ENCODE data around the gene SMARCD3.
A peak's percentile ranks its signal among the peaks of the same experiment; 100 is the strongest.

Gene SMARCD3

DNA sequence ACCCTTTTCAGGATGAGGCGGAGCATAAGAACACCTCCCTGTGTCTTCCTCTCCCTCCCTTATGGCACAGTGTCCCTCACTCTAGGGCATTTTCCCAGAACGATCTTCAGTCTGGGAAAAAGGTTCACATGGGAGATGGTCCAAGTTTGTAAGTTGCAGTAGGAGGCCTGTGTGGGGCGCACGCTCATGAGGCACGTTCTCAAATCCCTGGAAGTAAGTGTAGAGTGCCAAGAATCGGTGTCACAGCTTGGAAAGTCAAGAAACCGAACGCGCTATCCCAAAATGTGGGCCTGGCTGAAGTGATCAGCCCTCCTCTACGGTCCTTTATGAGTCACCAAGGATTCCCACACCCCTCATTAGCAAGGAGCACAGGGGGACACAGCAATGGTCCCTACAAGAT, 23.9 kb upstream of the SMARCD3 start:
- no peak for DNase-seq (ENCODE audit: low spot score)

DNA sequence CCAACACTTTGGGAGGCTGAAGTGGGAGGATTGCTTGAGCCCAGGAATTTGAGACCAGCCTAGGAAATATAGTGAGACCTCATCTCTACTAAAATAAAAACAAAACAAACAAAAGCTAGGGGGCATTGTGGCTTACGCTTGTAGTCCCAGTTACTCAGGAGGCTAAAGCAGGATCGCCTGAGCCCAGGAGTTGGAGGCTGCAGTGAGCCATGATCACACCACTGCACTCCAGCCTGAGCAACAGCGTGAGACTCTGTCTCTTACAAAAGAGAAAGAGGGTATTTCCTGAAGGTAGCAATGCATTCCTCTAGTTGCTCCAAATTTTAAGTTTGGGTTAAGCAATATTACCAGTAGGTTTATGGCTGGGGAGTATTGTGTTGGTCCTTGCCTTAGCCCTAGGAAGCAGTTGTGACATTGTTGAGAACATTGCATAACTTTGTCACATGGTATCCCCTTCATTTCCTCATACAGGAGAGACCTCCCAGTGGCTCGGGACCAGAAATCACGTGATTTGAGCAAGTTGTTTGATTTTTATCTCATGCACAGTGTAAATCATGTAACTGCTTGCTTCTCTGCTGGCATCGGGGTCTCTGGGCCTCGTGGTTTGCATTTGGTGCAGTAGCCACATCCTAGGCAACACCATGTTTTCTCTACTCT, 23.3 kb upstream of the SMARCD3 start:
- no peak for DNase-seq (ENCODE audit: low spot score)

DNA sequence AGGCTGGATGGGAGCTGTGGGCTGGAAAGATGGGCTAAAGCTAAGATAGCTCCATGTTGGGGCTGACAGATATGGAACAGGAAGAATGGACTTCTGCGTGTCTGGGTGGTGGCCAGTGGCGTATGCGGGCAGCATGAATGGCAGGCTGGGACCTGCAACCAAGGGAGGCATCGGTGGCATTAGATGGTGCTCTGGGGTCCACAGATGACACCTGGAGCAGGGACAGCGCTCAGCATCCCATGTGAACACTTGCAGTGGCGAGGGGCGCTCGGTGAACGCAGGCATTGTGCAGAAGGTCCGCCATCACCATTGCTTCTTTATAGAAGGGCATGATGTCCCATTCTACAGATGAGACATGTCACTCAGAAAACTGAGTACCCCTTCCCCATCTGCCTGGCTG, 21.0 kb upstream of the SMARCD3 start:
- no peak for DNase-seq (ENCODE audit: low spot score)

DNA sequence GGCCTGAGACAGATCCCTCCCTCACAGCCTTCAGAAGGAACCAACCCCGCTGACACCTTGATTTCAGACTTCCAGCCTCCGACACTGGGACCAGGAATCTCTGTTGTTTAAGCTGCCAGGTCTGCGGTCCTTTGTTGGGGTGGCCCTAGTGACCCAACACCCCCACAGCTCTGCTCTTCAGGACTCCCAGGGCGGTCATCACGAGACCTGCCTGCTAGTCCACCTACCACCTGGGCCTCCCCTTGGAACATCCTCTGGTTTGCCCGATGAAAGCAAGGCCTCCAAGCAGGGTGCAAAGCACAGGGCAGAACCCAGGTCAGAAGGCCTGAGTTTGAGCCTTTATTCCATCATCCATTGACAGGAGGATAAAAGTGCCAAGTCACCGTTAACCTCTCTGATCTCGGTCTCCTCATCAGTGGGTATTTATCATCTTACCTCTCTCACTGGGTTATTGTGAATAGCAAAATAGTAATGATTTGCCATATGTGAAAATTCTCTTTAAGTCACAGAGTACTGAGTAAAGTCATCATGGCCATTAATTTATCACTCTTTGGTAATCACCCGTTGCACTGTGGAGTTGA, 16.9 kb upstream of the SMARCD3 start:
- no peak for DNase-seq (ENCODE audit: low spot score)

DNA sequence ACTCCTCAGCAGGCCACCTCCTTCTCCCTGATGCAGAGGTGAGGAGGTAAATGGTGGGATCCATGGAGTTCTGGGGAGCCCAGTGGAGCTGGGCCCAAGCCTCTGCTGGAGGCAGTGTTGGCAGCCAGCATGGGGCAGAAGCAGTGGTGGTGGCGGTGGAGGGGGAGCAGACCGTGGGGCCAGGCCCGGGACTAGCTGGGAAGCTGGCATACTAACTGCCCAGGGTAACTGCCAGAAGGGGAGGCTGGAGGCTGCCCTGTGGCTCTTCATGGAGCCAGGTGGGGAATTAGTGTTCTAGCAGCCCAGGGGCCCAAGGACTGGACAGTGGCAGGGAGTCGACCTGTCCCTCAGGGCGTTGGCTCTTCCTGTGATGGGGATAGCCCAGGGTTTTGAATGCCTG, 16.1 kb upstream of the SMARCD3 start:
- DNase-seq (ENCODE audit: low spot score): no peak

DNA sequence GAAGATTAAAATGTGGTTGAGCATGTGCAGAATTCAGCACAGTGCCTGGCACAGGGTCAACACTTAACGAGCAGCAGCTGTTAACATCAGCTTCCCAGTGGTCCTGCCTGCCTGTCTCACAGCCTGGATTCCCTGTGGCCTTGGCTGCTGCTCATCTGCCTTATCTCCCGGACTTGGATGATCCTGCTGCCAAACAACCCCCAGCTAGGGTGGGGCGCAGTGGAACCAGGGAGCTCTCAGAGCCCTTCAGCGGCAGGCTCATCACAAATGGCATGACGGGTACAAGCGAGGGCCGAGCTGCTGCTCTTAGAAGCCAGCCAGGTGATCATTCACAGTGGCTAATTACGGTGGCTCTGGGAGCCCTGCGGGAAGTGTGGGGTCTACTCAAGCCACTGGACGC, 13.0 kb upstream of the SMARCD3 start:
- DNase-seq (ENCODE audit: low spot score): no peak

DNA sequence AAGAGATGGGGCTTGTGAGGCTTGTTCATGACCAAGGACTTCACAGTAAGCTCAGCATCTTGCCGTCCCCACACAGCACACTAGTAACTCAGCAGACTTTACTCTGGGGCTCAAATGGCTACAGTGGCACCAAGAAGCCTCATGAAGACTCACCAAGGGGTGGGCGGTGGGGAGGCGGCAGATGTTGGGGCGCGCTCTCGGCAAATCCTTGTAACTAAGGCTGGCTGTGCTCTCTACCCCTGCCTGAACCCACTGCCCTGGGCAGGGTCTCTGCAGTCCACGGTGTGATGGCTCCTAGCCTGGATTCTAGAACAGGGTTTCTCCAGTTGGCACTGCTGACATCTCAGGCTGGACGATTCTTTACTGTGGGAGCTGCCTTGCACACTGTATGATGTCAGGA, 12.4 kb upstream of the SMARCD3 start:
- DNase-seq (ENCODE audit: low spot score): no peak

DNA sequence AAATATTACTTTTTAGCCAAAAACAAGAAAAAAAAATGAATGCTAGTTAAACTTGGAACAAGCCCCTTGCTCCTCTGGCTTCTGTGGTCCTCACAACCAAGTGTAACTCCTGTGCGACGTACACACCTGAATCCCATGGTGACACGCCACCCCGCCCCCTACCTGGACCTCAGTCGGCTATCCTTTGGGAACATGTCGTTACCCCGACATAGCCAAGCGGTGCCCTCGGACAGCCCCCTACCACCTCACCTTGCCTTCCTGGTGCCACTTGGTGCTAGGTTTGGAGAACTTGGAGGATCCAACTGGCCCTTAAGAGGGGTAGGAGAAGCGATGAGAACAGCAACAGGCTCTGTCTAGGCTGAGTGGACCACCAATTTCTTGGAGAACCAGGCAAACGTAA, 12.0 kb upstream of the SMARCD3 start:
- DNase-seq (ENCODE audit: low spot score): no peak

DNA sequence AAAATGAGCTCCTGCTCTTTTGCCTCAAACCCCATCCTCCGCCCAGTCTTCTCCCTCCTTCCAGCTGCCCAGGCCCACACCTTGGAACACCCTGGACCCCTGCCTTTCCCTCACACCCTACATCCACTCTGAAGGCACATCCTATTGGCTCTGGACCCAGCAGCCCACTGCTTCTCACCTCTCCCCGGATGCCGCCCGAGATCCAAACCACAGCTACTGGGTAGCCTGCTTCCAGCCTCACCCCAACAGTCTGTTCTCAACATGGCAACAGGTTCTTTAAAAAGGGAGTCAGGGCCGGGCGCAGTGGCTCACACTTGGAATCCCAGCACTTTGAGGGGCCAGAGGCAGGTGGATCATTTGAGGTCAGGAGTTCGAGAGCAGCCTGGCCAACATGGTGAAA, 9.5 kb upstream of the SMARCD3 start:
- DNase-seq (ENCODE audit: low spot score): no peak

DNA sequence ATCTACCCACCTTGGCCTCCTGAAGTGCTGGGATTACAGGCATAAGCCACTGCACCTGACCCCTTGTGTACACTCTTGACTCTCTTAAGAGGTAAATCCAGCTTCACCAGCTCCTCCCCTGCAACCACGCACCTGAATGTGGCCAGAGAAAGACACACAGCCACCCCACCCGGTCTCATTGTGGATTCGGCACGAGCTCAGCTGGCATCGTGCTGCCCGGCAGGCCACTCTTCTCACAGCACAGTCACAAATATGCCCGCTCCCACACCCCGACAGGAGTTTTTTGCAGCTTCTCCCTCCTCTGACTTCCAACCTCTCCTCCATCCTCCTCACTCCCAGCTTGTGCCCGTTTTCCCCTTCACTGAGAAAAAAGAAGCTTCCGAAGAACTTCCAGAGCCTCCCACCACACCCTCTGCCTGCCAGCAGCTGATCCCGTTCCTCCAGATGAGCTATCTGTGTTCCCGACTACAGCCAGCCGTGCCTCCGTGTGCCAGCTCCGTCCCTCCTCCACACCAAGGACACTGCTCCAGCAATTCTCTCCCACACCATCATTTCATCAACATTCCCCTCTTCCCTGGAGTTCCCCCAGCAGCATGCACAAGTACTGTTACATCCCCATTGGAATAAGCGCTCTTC, 8.0 kb upstream of the SMARCD3 start:
- DNase-seq (ENCODE audit: low spot score): no peak

DNA sequence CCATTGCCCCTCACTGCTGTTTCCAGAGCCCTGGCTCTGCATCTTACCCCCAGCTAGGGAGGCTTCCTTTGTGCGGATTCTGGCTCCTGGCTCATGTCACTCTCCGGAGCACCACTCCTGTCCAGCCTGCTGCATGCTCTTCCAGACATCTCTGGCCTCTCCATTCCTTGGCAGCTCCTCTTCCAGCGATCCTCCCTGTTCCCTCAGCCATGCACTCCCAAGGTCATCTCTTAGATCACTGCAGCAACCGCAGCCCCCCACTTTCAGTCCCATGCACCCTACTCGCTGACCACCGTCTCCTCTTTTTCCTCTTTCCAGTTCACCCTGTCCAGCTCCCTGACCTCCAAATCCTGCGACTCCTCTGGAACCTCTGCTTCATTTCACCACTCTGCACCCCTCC, 6.9 kb upstream of the SMARCD3 start:
- no peak for DNase-seq (ENCODE audit: low spot score)

DNA sequence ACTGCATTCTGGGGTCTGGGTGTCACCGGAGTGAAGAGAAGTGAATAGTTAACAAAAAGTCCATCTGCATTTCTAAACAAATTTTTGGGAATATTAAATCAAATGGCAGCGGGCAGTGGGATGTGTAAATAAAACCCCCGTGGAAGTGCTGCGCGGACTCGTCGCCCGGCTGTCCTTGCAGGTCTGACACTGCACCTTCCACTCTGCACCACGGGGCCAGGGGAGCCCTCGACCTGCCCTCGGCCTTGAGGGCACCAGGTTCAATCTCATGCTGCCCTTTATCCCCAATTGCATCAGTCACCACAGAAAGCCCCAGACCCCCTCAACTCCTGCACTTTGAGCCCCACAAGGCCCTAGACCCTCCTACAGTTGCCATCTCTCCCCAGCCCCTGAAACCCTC, 6.4 kb upstream of the SMARCD3 start:
- no peak for DNase-seq (ENCODE audit: low spot score)

DNA sequence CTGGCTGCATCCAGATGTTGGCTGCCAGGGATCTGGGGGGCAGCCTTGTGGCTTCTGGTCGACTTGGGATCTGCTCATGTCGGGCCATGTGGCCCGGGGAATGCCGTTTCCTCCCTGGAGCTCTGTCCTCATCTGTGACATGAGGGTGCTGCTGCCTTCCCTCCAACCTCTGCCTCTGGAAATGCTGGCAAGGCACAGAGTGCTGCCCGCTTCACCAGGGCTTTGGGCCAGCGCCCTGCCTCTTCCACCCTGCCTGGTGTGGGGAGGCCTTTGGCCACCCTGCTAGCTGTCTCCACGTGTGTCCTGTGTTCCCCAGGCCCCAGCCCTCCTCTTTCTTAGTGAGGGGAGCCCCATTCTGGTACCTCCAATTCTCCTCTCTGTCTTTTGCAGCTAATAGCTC, 5.8 kb upstream of the SMARCD3 start:
- DNase-seq (ENCODE audit: low spot score): no peak

DNA sequence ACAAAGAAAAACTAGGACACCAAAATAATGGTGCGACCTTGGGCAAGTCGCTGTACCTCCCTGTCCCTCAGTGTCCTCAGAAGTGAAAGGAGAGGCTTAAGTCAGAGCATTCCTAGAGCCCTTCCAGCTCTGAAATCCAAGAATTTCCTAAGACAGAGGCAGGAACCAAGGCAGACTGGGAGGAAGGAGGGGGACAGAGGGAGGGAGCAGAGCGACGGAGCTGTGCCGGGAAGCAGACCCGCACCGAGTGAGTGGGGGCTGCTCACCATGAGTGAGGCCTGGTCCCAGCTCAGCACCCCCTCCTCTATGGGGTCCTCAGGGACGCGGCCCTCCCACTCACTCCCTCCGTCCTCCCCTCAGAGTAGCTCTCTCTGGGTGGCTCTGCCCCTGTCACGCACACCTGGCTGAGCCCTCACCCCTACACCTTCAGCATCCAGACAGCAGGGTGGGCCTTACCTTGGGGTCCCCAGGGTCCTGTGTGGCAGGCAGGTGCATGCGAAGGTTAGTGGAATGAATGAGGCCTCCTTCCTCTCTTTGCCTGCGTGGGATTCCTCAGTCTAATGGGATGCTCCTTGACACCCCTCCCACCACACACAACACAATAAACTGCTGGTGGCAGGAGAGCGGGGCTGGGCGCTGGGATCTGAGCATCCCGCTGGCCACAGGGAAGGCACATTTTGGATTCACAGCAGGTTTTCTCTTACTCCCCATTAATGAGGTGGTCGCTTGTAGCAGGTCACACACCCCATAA, 4.6 kb upstream of the SMARCD3 start:
- DNase-seq (ENCODE audit: low spot score): no peak

DNA sequence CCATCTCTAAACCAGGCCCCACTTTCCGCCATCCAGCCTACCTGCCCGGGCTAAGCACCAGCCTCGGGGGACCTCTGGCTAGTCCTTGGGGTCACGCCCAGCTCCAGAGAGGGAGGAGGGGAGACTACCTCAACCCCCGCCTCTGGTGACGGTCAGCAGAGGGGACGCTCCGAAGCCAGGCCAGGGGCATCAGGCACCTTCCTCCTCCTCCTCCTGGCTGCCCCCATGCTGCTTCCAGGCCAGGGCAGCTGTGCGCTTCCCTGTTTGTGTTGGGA, 4.0 kb upstream of the SMARCD3 start:
- no peak for DNase-seq (ENCODE audit: low spot score)

DNA sequence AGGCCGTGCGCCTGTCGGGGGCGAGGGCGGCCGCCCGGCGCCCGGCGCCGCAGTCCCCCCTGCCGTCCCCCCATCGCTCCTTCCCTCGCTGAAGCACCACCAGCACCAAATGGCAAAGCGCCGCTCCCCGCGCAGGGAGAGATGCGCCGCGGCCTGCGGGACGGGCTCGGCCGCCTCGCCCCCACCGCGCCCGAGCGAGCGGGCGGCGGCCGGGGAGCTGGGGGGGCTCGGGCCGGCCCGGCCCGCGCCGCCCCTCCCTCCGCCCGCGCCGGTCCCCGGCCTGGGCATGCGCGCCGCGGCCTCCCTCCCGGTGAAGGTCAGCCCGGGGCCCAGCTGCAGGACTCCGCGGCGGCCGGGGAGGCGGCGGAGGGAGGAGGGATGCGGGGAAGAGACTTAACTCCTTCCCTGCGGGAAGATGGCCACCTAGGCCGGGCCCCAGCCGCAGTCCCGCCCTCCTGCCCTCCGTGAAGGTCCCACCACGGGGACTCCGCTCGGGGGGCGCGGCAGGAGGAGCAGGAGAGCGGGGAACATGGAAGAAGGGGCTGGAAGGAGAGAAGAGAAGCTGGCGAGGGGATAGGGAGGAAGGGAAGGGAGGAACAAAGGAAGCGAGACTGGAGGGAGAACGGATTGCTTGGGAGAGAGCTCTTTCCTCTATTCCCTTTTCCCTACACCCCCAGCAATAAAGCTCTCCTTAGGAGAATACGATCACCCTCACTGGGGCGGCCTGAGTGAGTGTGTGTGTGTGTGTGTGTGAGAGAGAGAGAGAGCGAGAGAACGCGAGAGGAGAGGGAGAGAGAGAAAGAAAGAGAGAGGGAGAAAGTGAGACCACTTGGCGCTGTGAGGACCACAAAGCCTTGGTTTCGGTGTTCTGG, 3.4 kb upstream of the SMARCD3 start:
- DNase-seq (ENCODE audit: low spot score): peak; percentile 62

DNA sequence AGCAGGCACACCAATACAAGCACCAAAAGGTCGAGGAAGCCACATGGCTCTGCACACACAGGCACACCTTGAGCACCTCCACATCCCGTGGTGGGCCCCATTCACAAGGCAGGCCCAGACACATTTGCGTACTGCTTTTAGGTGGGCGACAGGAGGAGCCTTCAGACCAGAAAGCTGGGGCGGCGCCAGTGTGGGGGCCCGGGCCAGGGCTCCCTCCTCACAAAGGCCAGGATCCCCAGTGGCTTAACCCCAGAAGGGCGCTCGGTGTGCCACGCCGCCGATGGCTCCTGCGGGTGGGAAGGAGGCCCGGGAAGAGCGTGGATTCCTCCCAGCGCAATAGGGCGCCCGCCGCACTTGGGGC, 2.8 kb upstream of the SMARCD3 start:
- no peak for DNase-seq (ENCODE audit: low spot score)

DNA sequence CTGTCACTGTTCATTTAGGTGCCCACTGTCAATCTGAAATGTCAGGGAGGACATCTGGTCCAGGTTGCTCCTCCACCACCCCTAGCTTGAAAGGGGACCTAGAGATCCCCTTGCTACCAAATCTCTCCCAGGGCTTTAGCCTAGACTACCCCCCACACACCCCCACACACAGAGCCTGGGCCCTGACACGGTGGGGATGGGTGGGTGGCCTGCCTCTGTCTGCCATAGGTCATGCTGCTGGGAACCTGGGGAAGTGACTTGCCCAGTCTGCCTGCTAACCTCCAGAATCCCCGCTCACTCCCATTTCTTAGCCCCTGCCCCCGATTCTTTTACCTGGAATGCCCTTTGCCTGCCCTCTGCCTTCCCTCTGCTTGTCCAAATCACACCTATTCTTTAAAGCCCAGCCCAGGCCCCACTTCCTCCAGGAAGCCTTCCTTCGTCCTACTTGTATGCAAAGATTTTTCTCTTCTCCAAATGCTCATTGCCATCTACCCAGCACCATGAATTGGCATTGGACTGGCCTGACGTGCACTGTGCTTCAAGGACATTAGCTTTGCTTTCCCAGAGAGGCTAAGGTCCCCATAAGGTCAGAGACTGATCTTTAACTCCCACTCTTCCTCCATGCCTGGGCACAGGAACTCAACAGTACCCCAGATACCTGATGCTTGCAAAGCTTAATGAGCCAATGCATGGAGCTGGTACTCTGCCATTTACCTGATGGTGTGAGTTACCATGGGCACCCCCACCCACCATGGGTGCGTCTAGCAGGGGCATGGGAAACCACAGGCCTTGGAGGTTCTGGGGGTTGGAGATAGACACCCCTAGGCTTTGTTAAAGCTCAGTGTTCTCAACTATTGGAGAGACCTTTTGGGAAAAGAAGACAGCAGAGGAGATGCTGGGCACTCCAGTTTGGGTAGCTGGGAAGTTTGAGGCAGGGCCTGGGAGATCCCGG, 2.0 kb upstream of the SMARCD3 start:
- DNase-seq (ENCODE audit: low spot score): no peak

DNA sequence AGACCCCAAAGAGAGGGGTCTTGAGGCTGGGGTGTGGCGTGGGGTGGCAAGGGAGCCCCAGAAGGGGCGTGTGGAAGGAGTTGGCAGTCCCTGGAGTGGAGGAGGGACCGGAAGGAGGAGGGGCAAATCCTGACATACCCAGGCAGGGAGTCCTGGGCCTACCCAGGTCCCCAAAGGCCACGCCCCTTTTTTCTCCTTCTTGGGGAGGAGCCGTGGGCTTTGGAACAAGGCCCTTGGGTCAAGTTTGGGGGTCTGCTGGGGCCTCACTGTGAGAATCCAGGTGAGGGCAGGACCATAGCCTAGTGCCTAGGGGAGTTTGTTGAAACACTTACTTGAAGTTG, 1.2 kb upstream of the SMARCD3 start:
- no peak for DNase-seq (ENCODE audit: low spot score)

DNA sequence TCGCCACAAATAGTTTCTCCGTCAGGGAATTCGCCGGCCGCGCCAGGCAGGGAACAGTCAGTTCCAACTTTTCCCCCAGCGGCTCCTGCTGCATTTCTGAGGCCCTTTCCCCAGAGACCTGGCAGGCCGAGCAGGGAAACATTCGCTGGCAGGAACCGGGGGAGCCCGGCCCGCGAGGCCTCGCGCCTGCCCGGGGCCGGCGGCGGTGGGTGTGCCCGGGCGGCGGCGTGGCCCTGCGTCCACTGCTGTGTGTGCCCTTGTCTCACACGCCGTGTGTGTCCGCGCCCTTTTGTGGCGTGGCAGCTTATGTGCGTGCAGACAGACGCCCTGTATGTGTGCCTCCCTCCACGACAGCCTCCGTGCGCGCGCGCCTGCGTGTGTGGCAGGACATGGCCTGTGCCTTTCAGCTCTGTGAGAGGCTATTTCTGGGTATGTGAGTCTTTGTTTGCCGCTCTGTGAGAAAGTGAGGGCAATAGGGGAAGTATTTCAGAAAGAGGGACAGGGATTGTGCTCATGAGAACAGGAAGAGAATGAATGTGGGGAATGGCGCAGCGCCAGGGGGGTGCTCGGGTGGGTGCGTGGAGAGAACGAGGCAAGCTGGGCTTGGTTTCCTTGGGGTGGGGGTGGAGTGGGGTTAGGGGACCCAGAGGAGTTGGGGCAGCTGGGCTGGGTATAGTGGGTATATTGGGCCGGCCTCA, 689 bp upstream of the SMARCD3 start:
- DNase-seq (ENCODE audit: low spot score): no peak
